ENCODE measurements around the gene TMEM132D.

Gene TMEM132D

DNA sequence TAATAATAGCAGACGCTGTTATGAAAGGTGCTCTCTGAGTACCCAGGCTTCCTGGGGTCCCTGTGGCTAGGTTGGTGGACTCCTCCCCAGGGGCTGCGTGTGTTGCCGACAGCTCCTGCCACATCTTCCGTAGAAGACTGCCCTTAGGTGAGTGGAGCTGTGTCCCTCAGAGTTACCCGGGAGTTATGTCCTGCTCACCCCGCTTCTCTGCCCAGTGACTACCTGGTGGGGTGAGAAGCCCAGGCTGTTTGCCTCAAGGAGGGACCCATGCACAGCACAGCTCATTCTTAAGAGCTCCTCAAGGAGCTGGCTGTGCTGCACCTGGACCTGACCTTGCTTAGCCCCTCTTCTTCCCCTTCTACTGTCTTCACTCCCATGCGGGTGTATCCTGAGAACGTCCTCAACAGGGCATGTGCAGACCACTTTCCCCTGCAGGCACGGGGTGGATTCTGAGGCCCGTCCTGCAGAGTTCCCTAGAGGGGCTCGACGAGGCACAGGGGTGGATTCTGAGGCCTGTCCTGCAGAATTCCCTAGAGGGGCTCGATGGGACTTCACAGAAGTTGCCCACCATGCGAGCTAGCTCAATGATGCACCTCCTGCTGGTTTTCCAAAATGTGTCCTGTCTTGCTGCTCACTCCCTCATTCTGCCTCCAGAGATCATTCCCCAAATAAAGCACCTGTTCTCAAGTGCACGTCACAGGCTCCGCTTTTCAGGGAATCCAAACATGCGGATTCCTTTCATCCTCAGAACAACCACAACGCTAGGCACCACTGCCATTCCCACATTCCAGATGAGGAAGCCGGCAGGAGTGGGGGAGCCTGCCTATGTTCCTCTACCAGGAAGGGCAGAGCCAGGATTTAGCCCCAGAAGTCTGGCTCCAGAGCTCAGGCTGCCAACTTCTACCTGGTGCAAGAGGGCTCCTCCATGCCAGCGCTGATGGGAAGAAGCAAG lies 818.7 kb downstream of the TMEM132D start:
- ChIA-PET POLR2A (no interaction called here), CTCF (interaction anchor here (1.1 kb wide), 1 partner anchor 23 kb away, joined by 3 read pairs; no protein-coding TSS in a partner anchor)

DNA sequence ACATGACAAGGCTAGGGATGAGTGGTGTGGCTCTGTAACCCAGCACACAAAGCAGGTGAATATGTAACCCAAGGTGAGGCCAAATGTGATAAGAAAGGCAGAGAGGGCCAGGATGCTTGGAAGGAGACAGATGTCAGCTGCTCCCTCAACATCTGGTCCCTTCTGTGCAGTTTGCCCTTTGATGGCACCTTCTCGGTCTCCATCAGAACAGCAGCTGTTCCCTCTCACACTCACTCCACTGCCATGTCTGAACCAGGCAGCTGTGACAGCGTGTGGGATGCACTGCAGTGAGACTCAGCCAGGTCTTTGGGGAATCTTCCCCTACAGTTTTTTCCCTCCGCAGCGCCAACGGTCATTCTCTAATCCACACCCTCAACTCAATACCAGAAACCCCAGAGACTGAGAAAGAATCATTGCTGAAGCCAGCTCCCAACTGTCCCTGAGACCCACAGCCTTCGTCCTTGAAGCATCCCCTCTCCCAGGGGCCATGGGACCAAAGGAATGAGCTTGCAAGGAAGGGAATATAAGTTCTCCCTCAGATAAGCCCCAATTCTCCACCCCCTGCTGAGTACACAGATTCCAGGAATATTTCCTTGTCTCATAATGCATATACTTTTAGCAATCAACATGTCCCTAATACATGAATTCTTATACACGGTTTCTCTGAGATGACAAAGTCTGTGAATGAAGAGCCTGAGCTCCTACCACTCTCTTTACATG lies 820.5 kb downstream of the TMEM132D start:
- ChIA-PET CTCF (no interaction called here), POLR2A (no interaction called here)
- DNase-seq (ENCODE audit: extremely low spot score) = no peak

More for the DNA sequence above, 818.7 kb downstream of the TMEM132D start:
- TF ChIP-seq, protein P1, sequence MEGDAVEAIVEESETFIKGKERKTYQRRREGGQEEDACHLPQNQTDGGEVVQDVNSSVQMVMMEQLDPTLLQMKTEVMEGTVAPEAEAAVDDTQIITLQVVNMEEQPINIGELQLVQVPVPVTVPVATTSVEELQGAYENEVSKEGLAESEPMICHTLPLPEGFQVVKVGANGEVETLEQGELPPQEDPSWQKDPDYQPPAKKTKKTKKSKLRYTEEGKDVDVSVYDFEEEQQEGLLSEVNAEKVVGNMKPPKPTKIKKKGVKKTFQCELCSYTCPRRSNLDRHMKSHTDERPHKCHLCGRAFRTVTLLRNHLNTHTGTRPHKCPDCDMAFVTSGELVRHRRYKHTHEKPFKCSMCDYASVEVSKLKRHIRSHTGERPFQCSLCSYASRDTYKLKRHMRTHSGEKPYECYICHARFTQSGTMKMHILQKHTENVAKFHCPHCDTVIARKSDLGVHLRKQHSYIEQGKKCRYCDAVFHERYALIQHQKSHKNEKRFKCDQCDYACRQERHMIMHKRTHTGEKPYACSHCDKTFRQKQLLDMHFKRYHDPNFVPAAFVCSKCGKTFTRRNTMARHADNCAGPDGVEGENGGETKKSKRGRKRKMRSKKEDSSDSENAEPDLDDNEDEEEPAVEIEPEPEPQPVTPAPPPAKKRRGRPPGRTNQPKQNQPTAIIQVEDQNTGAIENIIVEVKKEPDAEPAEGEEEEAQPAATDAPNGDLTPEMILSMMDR (IDR thresholded peaks at IDR 0.05; ENCODE audit: control extremely low read depth, extremely low read depth, low read depth, missing control alignments) = no peak
- DNase-seq (ENCODE audit: extremely low spot score) = no peak

DNA sequence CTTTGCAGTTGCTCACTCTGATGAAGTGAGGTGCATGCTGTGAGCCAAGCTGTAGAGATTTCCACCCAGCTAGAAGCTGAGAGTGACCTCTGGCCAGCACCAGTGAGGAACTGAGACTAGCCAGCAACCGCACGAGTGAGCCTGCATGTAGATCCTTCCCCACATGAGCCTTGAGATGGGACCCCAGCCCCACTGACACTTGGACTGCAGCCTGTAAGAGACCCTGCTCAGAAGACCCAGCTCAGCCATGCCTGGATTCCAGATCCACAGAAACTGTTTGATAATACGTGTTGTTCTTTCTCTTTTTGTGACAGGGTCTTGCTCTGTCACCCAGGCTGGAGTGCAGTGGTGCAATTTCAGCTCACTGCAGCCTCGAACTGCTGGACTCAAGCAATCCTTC lies 821.4 kb downstream of the TMEM132D start:
- DNase-seq (ENCODE audit: extremely low spot score) = no peak
- ChIA-PET CTCF (no interaction called here), POLR2A (no interaction called here)
- TF ChIP-seq, protein P1 (IDR thresholded peaks at IDR 0.05; ENCODE audit: control extremely low read depth, extremely low read depth, low read depth, missing control alignments) = no peak

More for the DNA sequence above, 820.5 kb downstream of the TMEM132D start:
- TF ChIP-seq, protein P1 (IDR thresholded peaks at IDR 0.05; ENCODE audit: control extremely low read depth, extremely low read depth, low read depth, missing control alignments) = no peak

DNA sequence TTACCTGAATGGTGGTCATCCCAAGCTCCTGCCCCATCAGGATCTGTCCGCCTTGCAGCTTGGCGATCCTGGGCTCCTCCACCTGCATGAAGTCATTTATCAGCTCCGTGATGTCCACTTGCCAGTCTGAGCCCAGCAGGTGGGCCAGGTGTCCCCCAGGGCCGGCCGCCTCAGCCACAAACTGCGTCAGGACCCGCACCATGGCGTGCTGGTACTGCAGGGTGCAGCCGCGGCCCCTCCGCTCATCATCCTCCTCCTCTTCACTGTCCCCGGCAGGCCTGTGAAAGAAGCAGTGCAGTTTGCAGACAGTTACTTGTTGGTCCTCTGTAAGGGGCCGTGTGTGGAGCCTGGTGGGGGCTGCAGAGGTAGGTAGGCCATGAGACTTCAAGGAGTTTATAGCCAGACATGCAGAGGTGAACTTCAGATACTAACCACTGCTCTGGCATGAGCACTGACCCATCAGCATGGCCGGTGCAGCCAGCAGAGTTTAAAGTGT lies 822.0 kb downstream of the TMEM132D start:
- TF ChIP-seq, protein P1 (IDR thresholded peaks at IDR 0.05; ENCODE audit: control extremely low read depth, extremely low read depth, low read depth, missing control alignments) = no peak
- CTCF ChIA-PET = interaction anchor here (1.7 kb wide), 1 partner anchor 19 kb away, joined by 3 read pairs; no protein-coding TSS in a partner anchor
- DNase-seq (ENCODE audit: extremely low spot score) = no peak
- POLR2A ChIA-PET = no interaction called here

DNA sequence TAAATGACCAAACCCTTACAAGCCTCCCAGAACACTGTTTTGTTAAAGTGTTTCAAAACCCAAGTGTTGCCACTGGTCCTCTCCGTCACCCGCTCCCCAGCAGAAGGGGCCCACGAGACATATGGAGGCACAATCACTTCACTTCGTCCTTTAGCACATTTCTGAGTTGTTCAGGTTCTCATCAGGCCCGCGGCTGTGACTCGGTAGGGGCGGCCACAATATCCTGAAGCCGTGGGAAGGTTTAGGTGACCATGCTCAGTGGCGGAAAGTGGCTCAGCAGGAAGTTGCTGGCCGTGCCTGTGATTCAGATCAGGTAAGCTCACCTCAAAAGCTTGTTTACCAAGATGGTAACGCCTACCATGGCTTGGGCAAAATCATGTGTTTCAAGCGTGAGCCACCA lies 823.0 kb downstream of the TMEM132D start:
- DNase-seq (ENCODE audit: extremely low spot score) = no peak
- TF ChIP-seq, protein P1 (IDR thresholded peaks at IDR 0.05; ENCODE audit: control extremely low read depth, extremely low read depth, low read depth, missing control alignments) = no peak
- POLR2A ChIA-PET = no interaction called here
- CTCF ChIA-PET = interaction anchor here (1.5 to 1.7 kb wide), 2 partner anchors 12 to 18 kb away, joined by 3 read pairs; no protein-coding TSS in a partner anchor

DNA sequence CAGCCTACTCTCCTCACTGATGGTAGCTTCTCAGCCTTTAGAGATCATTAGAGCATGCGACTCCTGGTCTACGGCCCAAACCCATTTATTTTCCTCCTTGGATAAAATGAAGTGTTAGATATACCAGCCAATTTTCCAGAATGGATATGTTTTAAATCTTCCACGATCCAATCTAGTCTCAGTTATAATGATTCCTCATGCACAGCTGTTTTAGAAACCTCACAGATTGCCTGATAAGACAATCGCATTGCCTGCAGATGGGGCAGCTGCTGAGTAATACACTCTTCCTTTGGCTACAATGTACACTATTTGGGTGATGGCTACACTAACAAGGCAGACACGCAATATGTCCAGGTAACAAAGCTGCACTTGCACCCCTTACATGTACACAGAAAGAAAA lies 823.4 kb downstream of the TMEM132D start:
- DNase-seq (ENCODE audit: extremely low spot score) = no peak
- POLR2A ChIA-PET = no interaction called here
- TF ChIP-seq, protein P1 (IDR thresholded peaks at IDR 0.05; ENCODE audit: control extremely low read depth, extremely low read depth, low read depth, missing control alignments) = no peak
- CTCF ChIA-PET = interaction anchor here (1.4 to 1.7 kb wide), 3 partner anchors 12 to 21 kb away, joined by 3 to 4 read pairs (median 3); no protein-coding TSS in a partner anchor

All from GM10248 (cell line).